NCI-H748 (cell line): ENCODE results near the gene ACSF3.
"Not testable (repeated sequence)": the region's sequence is repeated elsewhere in the genome, so short reads cannot be mapped to it uniquely, and the experiment has no call there.

Experiments
- DNase-seq: peaks from one replicate; lab custom pipeline; 2025; ENCODE audit not compliant: unreplicated experiment; lab: John Stamatoyannopoulos, UW

ACSF3 gene

GRCh38 chr16:89172171-89172527 lies 78.5 kb downstream of the ACSF3 start:
- no peak for DNase-seq

- DNase-seq = no peak
Measured at GRCh38 chr16:89172528-89173173, 79.0 kb downstream of the ACSF3 start.

- DNase-seq = no peak
Measured at GRCh38 chr16:89173174-89173921, 79.7 kb downstream of the ACSF3 start.

- DNase-seq = no peak
Measured at GRCh38 chr16:89174055-89174827, 80.6 kb downstream of the ACSF3 start.

- no peak for DNase-seq
Measured at GRCh38 chr16:89174877-89175276, 81.2 kb downstream of the ACSF3 start.

- no peak for DNase-seq
Measured at GRCh38 chr16:89175280-89176146, 81.9 kb downstream of the ACSF3 start.

GRCh38 chr16:89176147-89176690 lies 82.6 kb downstream of the ACSF3 start:
- DNase-seq = no peak

GRCh38 chr16:89176717-89177116 lies 83.1 kb downstream of the ACSF3 start:
- DNase-seq = no peak

- DNase-seq = no peak
Measured at GRCh38 chr16:89177501-89177900, 83.8 kb downstream of the ACSF3 start.

- no peak for DNase-seq
Measured at GRCh38 chr16:89178453-89179147, 84.9 kb downstream of the ACSF3 start.

- no peak for DNase-seq
Measured at GRCh38 chr16:89179148-89179484, 85.5 kb downstream of the ACSF3 start.

GRCh38 chr16:89179656-89180315 lies 86.1 kb downstream of the ACSF3 start:
- no peak for DNase-seq

GRCh38 chr16:89183463-89183862 lies 89.8 kb downstream of the ACSF3 start:
- no peak for DNase-seq

GRCh38 chr16:89183975-89184676 lies 90.5 kb downstream of the ACSF3 start:
- no peak for DNase-seq

- DNase-seq = no peak
Measured at GRCh38 chr16:89184677-89184932, 91.0 kb downstream of the ACSF3 start.

- DNase-seq = no peak
Measured at GRCh38 chr16:89184933-89185794, 91.5 kb downstream of the ACSF3 start.

GRCh38 chr16:89185887-89186592 lies 92.4 kb downstream of the ACSF3 start:
- not testable (repeated sequence) for DNase-seq

- not testable (repeated sequence) for DNase-seq
Measured at GRCh38 chr16:89186593-89187031, 93.0 kb downstream of the ACSF3 start.
